GM23248 (cell line): ENCODE measurements around the gene MEIKIN.

Source experiments
- EZH2 ChIP-seq: fragments of 200-600 bp; sonication (generic); IDR thresholded peaks from 2 replicates; pipeline ENCODE4 v1.6.1; 2018; ENCODE audit warnings: antibody characterized with exemption, mild to moderate bottlenecking; ENCODE audit not compliant: insufficient read depth, poor library complexity, severe bottlenecking
- EZH2phosphoT487 ChIP-seq: fragments of 200-600 bp; sonication (generic); IDR thresholded peaks from 2 replicates; pipeline ENCODE4 v1.6.1; 2018; ENCODE audit warnings: antibody characterized with exemption, moderate library complexity, mild to moderate bottlenecking, low read depth; ENCODE audit not compliant: insufficient read depth

DNA sequence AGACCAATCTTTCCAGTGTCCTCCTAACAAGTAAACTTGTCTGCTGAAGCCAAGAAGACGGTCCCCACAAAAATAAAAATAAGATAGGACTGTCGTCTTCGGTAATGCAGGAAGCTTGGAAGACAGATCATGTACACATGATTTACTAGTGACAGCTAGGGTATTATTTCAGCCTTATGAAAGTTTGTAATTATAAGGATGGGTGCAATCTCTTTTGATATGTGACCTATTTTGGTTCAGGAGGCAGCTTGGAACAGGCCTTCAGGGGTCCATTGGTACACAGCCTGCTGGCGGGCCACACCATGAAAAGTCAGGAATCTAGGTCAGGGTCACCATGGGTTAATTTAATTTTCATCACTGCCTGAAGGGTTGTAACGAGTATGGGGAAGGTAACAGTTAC, 13.7 kb upstream of the MEIKIN start:
- no peak for TF ChIP-seq EZH2
- no peak for TF ChIP-seq EZH2phosphoT487
